Measurements from ENCODE around the gene SOCS4. TPM values are rescaled to one million over a fixed set of nuclear protein-coding genes. Genes with fewer than 3 reads are reported as not detected.

Gene SOCS4
- total and polyA plus RNA-seq, 2 of the 13 experiments (the other 11 are each of a cell fraction or from before 2014, with no cell fraction given), result 4.0 to 10.0 TPM

- TF ChIP-seq ZBTB34 (CRISPR knock-in tag; IDR thresholded peaks at IDR 0.05), result no peak
Observed at GRCh38 chr14:55084401-55085059, 57.5 kb downstream of the SOCS4 start (continued).

- DNase-seq (ENCODE audit: low spot score) (no peak), FAIRE-seq (no peak), ATAC-seq (no peak)
- no peaks in the 10 kb centered on the region for H3K27me3 ChIP-seq (ENCODE audit: control insufficient read depth in 1 of 2, insufficient read depth in 2 of 2, low read length in 2 of 2)
- H3K4me1 ChIP-seq (ENCODE audit: insufficient read depth, low read length), result 0 out of 2 replicates have a peak, but pooled peaks cover 4% of the 10 kb centered on the region
- no peak overlapping the region for H3K4me2 ChIP-seq (ENCODE audit: low read depth, low read length)
- WGBS (ENCODE audit: low lambda C conversion rate), result 70% methylated on average over 4 of the region's 4 CpGs
- no peaks in the 10 kb centered on the region for H3K36me3 ChIP-seq (replicated peaks in 1 of 2; ENCODE audit: control insufficient read depth in 1 of 2, insufficient read depth in 2 of 2, low read length in 2 of 2)
- no peaks in the 10 kb centered on the region for H3K79me2 ChIP-seq (ENCODE audit: insufficient read depth, low read length)
- no peak overlapping the region for H3K9ac ChIP-seq (ENCODE audit: insufficient read depth, low read depth, low read length)
- no peaks in the 10 kb centered on the region for H3K9me3 ChIP-seq (ENCODE audit: low read length)
- H2AFZ ChIP-seq (ENCODE audit: low read length), result no peak overlapping the region
- no TSS peak for BruUV-seq (replicated peaks)
- TF ChIP-seq CREM (IDR thresholded peaks at IDR 0.05) (no peak), CREM (CRISPR knock-in tag; IDR thresholded peaks at IDR 0.05) (no peak), ZNF652 (CRISPR knock-in tag; IDR thresholded peaks at IDR 0.05; ENCODE audit: borderline replicate concordance, low read depth) (peak; percentile 52; the same call in 1 of the 2 replicates)
- in situ Hi-C loops (cut with HindIII; ENCODE audit: extremely low pct_ligation_motif_present, low pct_unique_long_range_greater_than_20kb), result no loop called here
- H4K20me1 ChIP-seq (ENCODE audit: insufficient read depth, low read length), result no peaks in the 10 kb centered on the region
- intact Hi-C loops (cut with micrococcal nuclease; ENCODE audit: unreplicated experiment), result no loop called here
- no peak overlapping the region for H3K4me3 ChIP-seq (replicated peaks in 1 of 3; ENCODE audit: insufficient read depth in 1 of 3, low read depth in 2 of 3, low read length in 3 of 3)
- POLR2A ChIA-PET, result no interaction called here
- no peak overlapping the region for H3K27ac ChIP-seq (ENCODE audit: extremely low read length, insufficient read depth, low read length)
- CTCF ChIA-PET (ENCODE audit: low intra/inter-chr PET ratio, low total read pairs), result no interaction called here
Observed at GRCh38 chr14:55085060-55085660, 58.1 kb downstream of the SOCS4 start.

GRCh38 chr14:55086938-55087337 is 59.9 kb downstream of the SOCS4 start:
- no TSS peak for BruUV-seq (replicated peaks)
- ATAC-seq (no peak), DNase-seq (ENCODE audit: low spot score) (no peak), FAIRE-seq (no peak)
- Histone ChIP-seq H4K20me1 (ENCODE audit: insufficient read depth, low read length) (no peaks in the 10 kb centered on the region), H2AFZ (ENCODE audit: low read length) (no peak overlapping the region), H3K4me1 (ENCODE audit: insufficient read depth, low read length) (0 out of 2 replicates have a peak, but pooled peaks cover 4% of the 10 kb centered on the region), H3K79me2 (ENCODE audit: insufficient read depth, low read length) (no peaks in the 10 kb centered on the region), H3K4me3 (replicated peaks in 1 of 3; ENCODE audit: insufficient read depth in 1 of 3, low read depth in 2 of 3, low read length in 3 of 3) (no peak overlapping the region), H3K27me3 (ENCODE audit: control insufficient read depth in 1 of 2, insufficient read depth in 2 of 2, low read length in 2 of 2) (no peaks in the 10 kb centered on the region), H3K9ac (ENCODE audit: insufficient read depth, low read depth, low read length) (no peak overlapping the region), H3K9me3 (ENCODE audit: low read length) (no peaks in the 10 kb centered on the region), H3K4me2 (ENCODE audit: low read depth, low read length) (no peak overlapping the region), H3K36me3 (replicated peaks in 1 of 2; ENCODE audit: control insufficient read depth in 1 of 2, insufficient read depth in 2 of 2, low read length in 2 of 2) (no peaks in the 10 kb centered on the region), H3K27ac (ENCODE audit: extremely low read length, insufficient read depth, low read length) (no peak overlapping the region)
- in situ Hi-C loops (cut with HindIII; ENCODE audit: extremely low pct_ligation_motif_present, low pct_unique_long_range_greater_than_20kb) (no loop called here), intact Hi-C loops (cut with micrococcal nuclease; ENCODE audit: unreplicated experiment) (no loop called here)
- ChIA-PET CTCF (ENCODE audit: low intra/inter-chr PET ratio, low total read pairs) (no interaction called here), POLR2A (interaction anchor here (0.7 kb wide), 1 partner anchor 10 kb away, joined by 3 read pairs; no protein-coding TSS in a partner anchor)
- WGBS (ENCODE audit: low lambda C conversion rate), result 86% methylated on average over 9 of the region's 9 CpGs
- TF ChIP-seq SRF (IDR thresholded peaks at IDR 0.05; ENCODE audit: low read depth, low read length), result peak; percentile 71; the same call in 1 of the 2 replicates
- no peak for TF ChIP-seq ZBTB43 (CRISPR knock-in tag; conservative IDR thresholded peaks at IDR 0.05)
- peak; percentile 54 for TF ChIP-seq NFYB (CRISPR knock-in tag; IDR thresholded peaks at IDR 0.05)
- TF ChIP-seq ZNF670 (CRISPR knock-in tag; IDR thresholded peaks at IDR 0.05; ENCODE audit: borderline replicate concordance), result no peak
- TF ChIP-seq MXD1 (CRISPR knock-in tag; IDR thresholded peaks at IDR 0.05), result no peak
- no peak for TF ChIP-seq ZNF558 (CRISPR knock-in tag; IDR thresholded peaks at IDR 0.05; ENCODE audit: borderline replicate concordance)
- no peak for TF ChIP-seq ZNF354B (CRISPR knock-in tag; IDR thresholded peaks at IDR 0.05)
